NCI-H1092 treated with DMSO at 0.1 percent for 48 hours (cell line): ENCODE measurements around the gene NAV3.

Experiments used
- DNase-seq: peaks from one replicate; lab custom pipeline; 2025; lab: John Stamatoyannopoulos, UW

The NAV3 gene

GRCh38 chr12:78186670-78187069 is 356.0 kb downstream of the NAV3 start:
- DNase-seq = no peak

DNA sequence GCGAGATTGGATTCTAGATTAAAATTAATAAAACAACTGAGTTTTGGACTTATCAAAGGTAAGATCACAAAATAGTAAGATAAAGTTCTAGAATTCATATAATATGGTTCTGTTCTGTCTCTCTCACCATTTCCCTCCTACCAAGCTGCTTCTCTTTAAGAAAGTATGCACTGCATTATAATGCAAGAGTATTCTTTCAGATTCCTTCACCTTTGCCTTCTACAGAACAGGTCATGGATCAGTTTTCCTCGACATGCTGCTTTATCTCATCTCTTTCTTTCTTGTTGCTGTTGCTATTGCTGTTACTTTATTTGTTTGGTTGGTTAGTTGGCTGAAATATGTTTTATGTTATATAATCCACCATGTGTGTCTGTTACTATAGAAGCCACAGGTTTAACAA is 357.0 kb downstream of the NAV3 start:
- DNase-seq = no peak

- no peak for DNase-seq
These were observed 359.0 kb downstream of the NAV3 start for GRCh38 chr12:78189656-78190055.

DNA sequence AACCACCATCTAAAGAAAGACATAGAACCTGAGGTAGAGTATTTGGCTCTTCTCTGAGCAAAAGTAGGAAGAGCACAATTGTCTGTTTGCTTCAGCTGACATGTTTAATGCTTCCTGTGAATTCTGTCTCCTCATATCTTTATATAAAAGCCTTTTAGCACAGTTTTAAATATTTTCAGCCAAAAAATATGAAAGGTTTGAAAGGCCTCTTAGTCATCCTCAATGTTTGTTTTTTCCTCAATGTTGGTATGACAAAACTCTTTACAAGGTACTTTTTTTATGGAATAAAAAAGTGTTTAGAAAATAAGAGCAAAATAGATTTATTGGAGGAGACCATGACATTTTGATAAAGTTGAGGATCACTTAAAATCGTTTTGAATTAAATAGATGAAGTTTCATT is 360.9 kb downstream of the NAV3 start:
- no peak for DNase-seq

- DNase-seq = peak; percentile 9
These were observed 362.3 kb downstream of the NAV3 start for GRCh38 chr12:78192979-78193378.

DNA sequence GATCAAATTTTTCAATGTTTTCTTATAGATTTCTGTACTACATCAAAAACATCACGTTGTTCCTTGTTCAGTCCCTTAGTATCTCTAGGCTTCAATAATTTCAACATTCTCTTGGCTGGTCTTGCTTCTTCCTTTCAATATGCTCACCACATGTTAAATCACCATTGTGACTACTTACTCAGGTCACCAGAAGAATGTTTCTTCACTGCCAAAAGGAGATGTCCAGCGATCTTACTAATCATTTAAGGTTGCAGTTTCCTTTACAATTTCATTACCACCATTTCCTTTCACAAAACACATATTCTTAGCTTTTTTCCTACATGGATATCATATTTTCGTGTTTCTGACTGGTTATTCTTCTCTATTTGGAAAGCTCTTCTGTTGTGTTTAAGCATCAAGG is 363.8 kb downstream of the NAV3 start:
- no peak for DNase-seq

- DNase-seq = no peak
These were observed 368.2 kb downstream of the NAV3 start for GRCh38 chr12:78198896-78199295.

DNA sequence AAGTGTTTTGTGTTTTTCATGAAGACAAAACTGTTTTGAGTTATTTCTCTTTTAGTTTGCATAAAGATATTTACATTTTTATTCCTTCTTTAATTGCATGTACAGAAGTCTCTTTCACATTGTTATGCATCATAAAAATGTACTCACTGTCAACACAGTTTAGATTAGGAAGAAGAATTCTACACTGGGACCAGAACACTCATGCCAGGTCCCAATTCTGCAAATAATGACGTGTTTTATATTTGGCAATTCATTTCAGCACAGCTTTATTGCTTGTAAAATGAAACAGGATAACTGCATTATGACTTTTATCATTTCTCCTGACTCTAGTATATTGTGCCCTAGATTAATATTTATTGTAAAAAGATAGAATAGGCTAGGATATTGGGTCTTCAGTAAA is 369.2 kb downstream of the NAV3 start:
- no peak for DNase-seq

- DNase-seq = no peak
These were observed 374.2 kb downstream of the NAV3 start for GRCh38 chr12:78204926-78205325.

DNA sequence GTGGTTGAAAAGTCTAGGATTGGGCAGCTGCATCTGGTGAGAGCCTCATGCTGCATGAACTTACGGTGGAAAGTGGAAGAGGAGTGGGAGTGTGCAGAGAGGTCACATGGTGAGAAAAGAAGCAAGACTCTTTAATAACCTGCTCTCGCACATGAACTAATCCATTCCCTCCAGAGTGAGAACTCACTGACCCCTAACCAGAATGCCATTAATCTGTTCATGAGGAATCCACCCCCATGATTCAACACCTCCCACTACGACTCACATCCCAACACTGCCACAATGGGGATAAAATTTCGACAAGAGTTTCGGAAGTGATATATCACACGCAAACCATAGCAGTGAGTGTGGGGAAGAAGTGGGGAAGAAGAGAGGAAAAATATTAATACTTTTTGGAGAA is 377.4 kb downstream of the NAV3 start:
- no peak for DNase-seq

GRCh38 chr12:78209846-78210505 is 379.3 kb downstream of the NAV3 start:
- DNase-seq = peak; percentile 93

- no peak for DNase-seq
These were observed 379.8 kb downstream of the NAV3 start for GRCh38 chr12:78210506-78210860.

GRCh38 chr12:78210894-78211302 is 380.2 kb downstream of the NAV3 start:
- DNase-seq = no peak

DNA sequence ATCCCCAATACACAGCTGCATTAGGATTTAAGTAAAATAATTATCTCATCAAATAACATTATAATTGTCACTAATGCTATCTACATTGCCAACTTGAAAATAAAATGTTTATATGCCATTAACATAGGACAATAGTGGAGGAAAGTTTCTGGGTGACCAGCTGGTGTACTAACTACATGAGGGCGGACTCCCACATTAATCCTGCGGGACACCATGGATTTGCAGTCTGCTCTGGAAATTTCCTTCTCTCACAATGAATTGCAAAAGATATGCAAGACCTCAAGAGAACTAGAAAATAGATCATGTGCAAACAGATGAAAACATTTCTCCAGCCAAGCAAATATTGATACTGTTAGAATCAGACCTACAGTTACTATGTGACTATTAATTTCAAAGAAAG is 390.1 kb downstream of the NAV3 start:
- DNase-seq = no peak

DNA sequence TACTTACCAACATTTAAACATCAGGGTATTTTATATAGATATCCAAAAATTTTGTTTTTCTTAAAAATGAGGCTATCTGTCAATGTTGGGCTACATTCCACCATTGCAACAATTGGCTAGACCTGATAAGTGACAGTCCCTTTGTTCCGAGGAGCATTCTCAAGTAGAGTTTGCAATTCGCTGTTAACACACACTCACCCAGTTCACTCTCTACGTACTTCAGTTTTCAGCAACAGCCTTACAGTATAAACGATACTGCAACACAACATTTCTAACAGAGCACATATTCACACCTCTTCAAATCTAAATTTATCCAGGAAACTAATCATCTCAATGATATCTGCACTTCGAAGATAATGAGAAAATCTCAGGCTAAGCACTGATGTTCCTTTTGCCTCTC is 393.5 kb downstream of the NAV3 start:
- DNase-seq = no peak

DNA sequence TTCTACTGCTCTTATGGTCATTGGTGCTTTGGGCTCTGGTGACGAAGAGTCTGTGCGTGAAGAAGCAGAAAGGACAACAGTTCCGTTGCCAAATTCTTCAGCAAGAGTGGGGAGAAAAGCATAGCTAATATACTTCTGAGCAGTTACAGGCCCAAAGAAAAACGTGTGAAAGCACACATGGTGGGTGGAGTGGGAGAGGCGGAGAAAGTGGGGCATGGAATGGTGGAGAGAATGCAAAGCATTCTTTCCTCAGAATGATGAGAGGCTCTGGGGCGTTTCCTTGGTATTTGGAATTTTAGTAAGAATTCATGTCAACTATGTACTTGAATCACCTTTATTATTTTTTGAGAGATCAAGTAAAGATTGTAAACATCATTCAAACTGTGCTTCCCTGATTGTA is 396.1 kb downstream of the NAV3 start:
- DNase-seq = no peak

DNA sequence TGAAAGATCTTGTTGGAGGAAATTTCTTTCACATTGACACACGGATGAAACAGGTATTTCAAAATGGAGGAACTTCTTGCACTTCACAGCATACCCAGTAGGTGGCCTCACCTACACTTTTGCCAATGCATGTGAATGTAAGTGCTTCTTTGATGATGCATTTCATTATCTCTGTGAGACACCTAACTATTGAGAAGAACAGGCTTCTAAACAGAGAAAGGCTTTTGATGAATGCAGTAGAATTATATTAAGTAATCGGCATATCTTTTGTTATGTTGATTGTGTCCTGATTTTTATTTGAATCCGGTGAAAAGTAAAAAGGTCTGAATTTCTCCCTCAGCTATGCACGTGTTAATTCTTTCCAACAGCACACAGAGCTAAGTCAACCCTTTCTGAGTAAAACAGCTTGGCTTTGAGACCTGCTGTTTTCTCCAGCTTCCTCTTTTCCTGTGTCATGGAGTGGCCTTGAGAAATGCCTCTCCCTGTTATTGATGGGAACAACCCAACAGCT is 399.0 kb downstream of the NAV3 start:
- peak; percentile 8 for DNase-seq

- no peak for DNase-seq
These were observed 402.1 kb downstream of the NAV3 start for GRCh38 chr12:78232756-78233155.

GRCh38 chr12:78236264-78236663 is 405.6 kb downstream of the NAV3 start:
- no peak for DNase-seq

- DNase-seq = no peak
These were observed 408.9 kb downstream of the NAV3 start for GRCh38 chr12:78239544-78239943.

DNA sequence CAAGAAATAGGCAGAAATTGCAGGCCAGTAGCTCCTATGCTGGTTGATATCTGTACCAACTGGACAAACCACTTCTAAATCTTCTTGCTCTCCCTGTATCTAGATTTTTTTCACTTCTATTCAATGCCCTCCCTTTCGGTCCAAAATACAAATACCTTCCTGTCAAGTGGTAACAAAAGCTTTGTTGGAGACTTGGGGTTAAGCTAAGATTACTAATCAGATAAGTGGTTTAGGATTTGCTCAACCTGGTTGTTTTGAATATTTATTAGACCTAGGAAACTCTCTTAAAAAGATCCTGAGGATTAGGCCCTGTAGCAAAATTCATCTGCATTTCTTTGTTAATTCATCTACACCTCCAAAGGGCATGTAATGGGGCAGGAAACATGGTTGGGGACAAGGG is 410.1 kb downstream of the NAV3 start:
- no peak for DNase-seq

DNA sequence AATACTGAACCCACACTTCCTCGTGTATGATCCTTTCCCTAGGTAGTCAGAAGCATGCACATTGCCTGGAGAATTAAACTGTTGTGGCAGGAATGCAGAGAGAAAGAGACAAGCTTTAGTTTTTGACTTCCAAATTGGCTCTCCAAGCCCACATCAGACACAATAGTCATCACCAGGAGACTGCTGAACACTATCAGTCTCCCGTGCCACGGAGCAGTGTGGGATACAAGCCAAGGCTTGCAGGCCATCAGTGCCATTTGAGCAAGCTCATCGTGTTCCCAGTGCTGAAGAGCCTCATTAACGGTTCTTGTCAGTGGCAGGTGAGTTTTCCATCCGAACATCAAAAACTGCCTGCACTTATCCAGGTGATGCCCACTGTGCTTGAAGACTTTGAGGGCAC is 410.8 kb downstream of the NAV3 start:
- DNase-seq = peak; percentile 49

- no peak for DNase-seq
These were observed 414.3 kb downstream of the NAV3 start for GRCh38 chr12:78244916-78245507.

DNA sequence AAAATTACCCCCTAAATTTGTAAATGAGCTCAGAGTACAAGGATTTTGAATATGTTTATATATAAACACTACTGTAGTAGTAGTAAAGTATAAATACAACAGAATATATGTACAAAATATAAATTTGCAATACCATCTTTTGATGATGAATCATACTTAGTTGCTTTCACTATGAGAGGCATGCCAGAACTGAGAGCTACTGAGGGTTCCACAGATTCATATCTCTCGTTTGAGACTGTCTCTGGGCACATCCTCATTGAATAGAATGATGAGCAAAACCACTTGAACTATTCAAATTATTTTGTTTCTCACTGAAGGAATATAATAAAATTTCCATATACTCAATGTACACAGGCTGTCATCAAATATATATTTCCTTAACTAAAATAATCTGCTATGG is 417.6 kb downstream of the NAV3 start:
- no peak for DNase-seq
